Lower leg skin (tissue), 3 donors: Measurements from ENCODE around the gene TPRA1.

ENCODE experiments used
- CTCF ChIP-seq, 3 donors: fragments of 450-650 bp; IDR thresholded peaks; one replicate each; pipeline ENCODE4 v1.5.1; 2016; ENCODE audit warnings: antibody characterized with exemption in 3 of 3, mild to moderate bottlenecking in 3 of 3, moderate library complexity in 2 of 3
- POLR2A ChIP-seq, 2 donors: fragments of 450-650 bp; IDR thresholded peaks; one replicate each; pipeline ENCODE4 v1.6.1; 2016 to 2017; ENCODE audit warnings: antibody characterized with exemption in 2 of 2, mild to moderate bottlenecking in 1 of 2, moderate library complexity in 1 of 2

DNA sequence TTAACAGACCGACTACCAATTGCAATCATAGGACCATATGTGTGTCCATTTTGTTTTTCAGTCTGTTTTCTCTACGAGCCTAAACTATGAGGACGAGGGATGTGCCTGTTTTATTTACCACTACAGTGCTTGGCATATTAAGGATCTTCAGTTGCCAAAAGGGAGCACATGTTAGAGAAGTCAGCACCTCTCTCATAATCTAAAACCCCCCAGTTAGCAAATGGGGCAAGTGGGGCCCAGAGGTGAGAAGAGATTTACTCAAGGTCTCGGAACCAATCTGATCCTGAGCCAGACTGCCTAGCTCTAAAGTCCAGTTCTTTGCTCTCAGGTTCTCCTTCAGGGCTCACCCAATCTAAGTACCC, 37.9 kb upstream of the TPRA1 start:
- no peak for TF ChIP-seq CTCF (IDR thresholded peaks at IDR 0.05)
- no peak for TF ChIP-seq POLR2A (IDR thresholded peaks at IDR 0.05)
